Activated T-helper 9 cell treated with anti-CD3 and anti-CD28 coated beads, Interleukin-2, amount 50 U/mL, for 16 hours (primary cell): ENCODE results near the gene PFDN5.

ENCODE experiments used
- DNase-seq: peaks from one replicate; pipeline ENCODE4 v3.0.0-alpha.2; 2020; ENCODE audit warnings: low read depth

Gene PFDN5

GRCh38 chr12:53295070-53295890 is at the start of gene PFDN5:
Gene PFDN5 (plus strand): TSS chr12:53295542. CDS start chr12:53295568, 26 bp downstream.
- DNase-seq = peak; percentile 79

GRCh38 chr12:53251477-53252348 is 43.6 kb upstream of the PFDN5 start:
- peak; percentile 53 for DNase-seq

GRCh38 chr12:53252349-53252916 is 42.9 kb upstream of the PFDN5 start:
- no peak for DNase-seq

GRCh38 chr12:53253298-53253697 is 42.0 kb upstream of the PFDN5 start:
- no peak for DNase-seq

GRCh38 chr12:53254816-53255545 is 40.4 kb upstream of the PFDN5 start:
- DNase-seq = no peak

- DNase-seq = no peak
Measured at GRCh38 chr12:53255996-53256395, 39.3 kb upstream of the PFDN5 start.

- DNase-seq = no peak
Measured at GRCh38 chr12:53258541-53259539, 36.5 kb upstream of the PFDN5 start.

GRCh38 chr12:53259891-53260290 is 35.5 kb upstream of the PFDN5 start:
- no peak for DNase-seq

- DNase-seq = no peak
Measured at GRCh38 chr12:53265783-53266182, 29.6 kb upstream of the PFDN5 start.

GRCh38 chr12:53267306-53267998 is 27.9 kb upstream of the PFDN5 start:
- DNase-seq = no peak

GRCh38 chr12:53267999-53268629 is 27.2 kb upstream of the PFDN5 start, which contains the start of gene ESPL1:
Gene ESPL1 (plus strand): TSS chr12:53268299. CDS start chr12:53268767, 468 bp downstream.
- peak; percentile 72 for DNase-seq

- no peak for DNase-seq
Measured at GRCh38 chr12:53268630-53269562, 26.4 kb upstream of the PFDN5 start.

GRCh38 chr12:53274445-53274844 is 20.9 kb upstream of the PFDN5 start:
- DNase-seq = no peak

GRCh38 chr12:53276511-53276910 is 18.8 kb upstream of the PFDN5 start:
- DNase-seq = no peak

- no peak for DNase-seq
Measured at GRCh38 chr12:53277981-53278380, 17.4 kb upstream of the PFDN5 start.

- no peak for DNase-seq
Measured at GRCh38 chr12:53279283-53279869, 16.0 kb upstream of the PFDN5 start.

- DNase-seq = no peak
Measured at GRCh38 chr12:53279888-53280498, 15.3 kb upstream of the PFDN5 start.

GRCh38 chr12:53286448-53286847 is 8.9 kb upstream of the PFDN5 start:
- DNase-seq = no peak
